ENCODE data around the gene PPP1R11.
A peak's percentile ranks its signal among the peaks of the same experiment; 100 is the strongest.
"Not testable (repeated sequence)": the region's sequence is repeated elsewhere in the genome, so short reads cannot be mapped to it uniquely, and the experiment has no call there.

Gene PPP1R11

GRCh38 chr6:30066577-30067459 is at the start of gene PPP1R11:
PPP1R11 (plus strand) TSS chr6:30067198; CDS start chr6:30067411, 213 bp downstream.
- peak; percentile 99 for DNase-seq (ENCODE audit: low read depth, low spot score)

GRCh38 chr6:30019819-30020218 is 47.2 kb upstream of the PPP1R11 start:
- DNase-seq (ENCODE audit: low read depth, low spot score), result no peak

GRCh38 chr6:30020626-30021025 is 46.4 kb upstream of the PPP1R11 start:
- DNase-seq (ENCODE audit: low read depth, low spot score), result no peak

GRCh38 chr6:30022189-30022588 is 44.8 kb upstream of the PPP1R11 start:
- DNase-seq (ENCODE audit: low read depth, low spot score), result no peak

- DNase-seq (ENCODE audit: low read depth, low spot score), result not testable (repeated sequence)
Measured at GRCh38 chr6:30022712-30023111, 44.3 kb upstream of the PPP1R11 start.

- DNase-seq (ENCODE audit: low read depth, low spot score), result no peak
Measured at GRCh38 chr6:30025186-30025585, 41.8 kb upstream of the PPP1R11 start.

GRCh38 chr6:30029588-30029987 is 37.4 kb upstream of the PPP1R11 start:
- no peak for DNase-seq (ENCODE audit: low read depth, low spot score)

- DNase-seq (ENCODE audit: low read depth, low spot score), result no peak
Measured at GRCh38 chr6:30031381-30031780, 35.6 kb upstream of the PPP1R11 start.

- not testable (repeated sequence) for DNase-seq (ENCODE audit: low read depth, low spot score)
Measured at GRCh38 chr6:30033440-30033839, 33.6 kb upstream of the PPP1R11 start.

GRCh38 chr6:30035784-30036183 is 31.2 kb upstream of the PPP1R11 start:
- DNase-seq (ENCODE audit: low read depth, low spot score), result no peak

GRCh38 chr6:30037182-30037788 is 29.7 kb upstream of the PPP1R11 start:
- DNase-seq (ENCODE audit: low read depth, low spot score), result peak; percentile 24

- DNase-seq (ENCODE audit: low read depth, low spot score), result no peak
Measured at GRCh38 chr6:30041221-30041620, 25.8 kb upstream of the PPP1R11 start.

- no peak for DNase-seq (ENCODE audit: low read depth, low spot score)
Measured at GRCh38 chr6:30041821-30042220, 25.2 kb upstream of the PPP1R11 start.

GRCh38 chr6:30042476-30042875 is 24.5 kb upstream of the PPP1R11 start:
- no peak for DNase-seq (ENCODE audit: low read depth, low spot score)

GRCh38 chr6:30042914-30043313 is 24.1 kb upstream of the PPP1R11 start:
- DNase-seq (ENCODE audit: low read depth, low spot score), result no peak

GRCh38 chr6:30043744-30044143 is 23.3 kb upstream of the PPP1R11 start:
- no peak for DNase-seq (ENCODE audit: low read depth, low spot score)

- peak; percentile 33 for DNase-seq (ENCODE audit: low read depth, low spot score)
Measured at GRCh38 chr6:30044630-30045029, 22.4 kb upstream of the PPP1R11 start.

- no peak for DNase-seq (ENCODE audit: low read depth, low spot score)
Measured at GRCh38 chr6:30047220-30047619, 19.8 kb upstream of the PPP1R11 start.

GRCh38 chr6:30053682-30054081 is 13.3 kb upstream of the PPP1R11 start:
- no peak for DNase-seq (ENCODE audit: low read depth, low spot score)

GRCh38 chr6:30055513-30055912 is 11.5 kb upstream of the PPP1R11 start:
- no peak for DNase-seq (ENCODE audit: low read depth, low spot score)

GRCh38 chr6:30060606-30061091 is 6.3 kb upstream of the PPP1R11 start:
- DNase-seq (ENCODE audit: low read depth, low spot score), result peak; percentile 59

- DNase-seq (ENCODE audit: low read depth, low spot score), result peak; percentile 99
Measured at GRCh38 chr6:30061092-30061857, 5.7 kb upstream of the PPP1R11 start, which contains the start of gene POLR1H. POLR1H (plus strand) TSS chr6:30061265; CDS start chr6:30061525, 260 bp downstream.
